OCI-LY3 (cell line): ENCODE measurements around the gene CLDN17.

Source experiments
- H2AFZ ChIP-seq: fragments of 200-600, 300-600 bp; shearing (Covaris generic); 2 replicates; pipeline ENCODE4 v1.6.0; 2014; ENCODE audit warnings: antibody characterized with exemption, low read depth, low read length
- H3K27ac ChIP-seq: fragments of 200-600, 300-600 bp; sonication (generic); 2 replicates; pipeline ENCODE4 v1.5.1; 2014; ENCODE audit warnings: mild to moderate bottlenecking, low read length, moderate library complexity, mixed read lengths
- H3K27me3 ChIP-seq: fragments of 200-600, 300-600 bp; sonication (generic); 2 replicates; pipeline ENCODE4 v1.6.1; 2014; ENCODE audit warnings: low read depth, low read length, mixed read lengths
- H3K36me3 ChIP-seq: fragments of 200-600, 300-600 bp; sonication (generic); replicated peaks from 2 replicates; pipeline ENCODE3; 2014; ENCODE audit warnings: low read depth, low read length, mixed read lengths
- H3K4me1 ChIP-seq: fragments of 300-600, 200-600 bp; sonication (generic); 2 replicates; pipeline ENCODE4 v1.6.1; 2014; ENCODE audit warnings: low read length, mixed read lengths
- H3K4me2 ChIP-seq: fragments of 200-600, 300-600 bp; sonication (generic); 2 replicates; pipeline ENCODE4 v1.6.1; 2014; ENCODE audit warnings: low read length, mixed read lengths
- H3K4me3 ChIP-seq: fragments of 300-600, 200-600 bp; sonication (generic); 2 replicates; pipeline ENCODE4 v1.5.1; 2014; ENCODE audit warnings: antibody characterized with exemption, mild to moderate bottlenecking, low read length, moderate library complexity
- H3K79me2 ChIP-seq: fragments of 300-600, 200-600 bp; shearing (Covaris generic); 2 replicates; pipeline ENCODE4 v1.6.1; 2014; ENCODE audit warnings: mild to moderate bottlenecking, low read length, mixed read lengths
- H3K9ac ChIP-seq: fragments of 300-600, 200-600 bp; shearing (Covaris generic); 2 replicates; pipeline ENCODE4 v1.6.0; 2014; ENCODE audit warnings: mild to moderate bottlenecking, low read length, moderate library complexity
- H3K9me3 ChIP-seq: fragments of 200-600, 300-600 bp; shearing (Covaris generic); 2 replicates; pipeline ENCODE4 v1.6.1; 2014; ENCODE audit warnings: low read length, mixed read lengths; ENCODE audit not compliant: insufficient read depth
- H4K20me1 ChIP-seq: fragments of 200-600, 300-600 bp; sonication (generic); 2 replicates; pipeline ENCODE4 v1.6.1; 2016; ENCODE audit warnings: low read length, mixed read lengths; ENCODE audit not compliant: insufficient read depth
- CTCF ChIP-seq: fragments of 200-600, 300-600 bp; sonication (generic); IDR thresholded peaks from 2 replicates; pipeline ENCODE4 v1.5.1; 2014; ENCODE audit warnings: antibody characterized with exemption, low read length, low read depth
- EZH2phosphoT487 ChIP-seq: fragments of 200-600 bp; shearing (Covaris generic); IDR thresholded peaks from 2 replicates; pipeline ENCODE4 v1.6.1; 2018; ENCODE audit warnings: antibody characterized with exemption, mixed run types, low read depth

CLDN17 gene

GRCh38 chr21:30129246-30129645 lies 37.4 kb downstream of the CLDN17 start:
- no peaks in the 10 kb centered on the region for H3K9me3 ChIP-seq
- no peak overlapping the region for H3K4me2 ChIP-seq
- no peaks in the 10 kb centered on the region for H3K27me3 ChIP-seq
- H3K27ac ChIP-seq: no peak overlapping the region
- no peak for TF ChIP-seq EZH2phosphoT487
- TF ChIP-seq CTCF: no peak
- H4K20me1 ChIP-seq: no peaks in the 10 kb centered on the region
- H3K79me2 ChIP-seq: no peaks in the 10 kb centered on the region
- no peak overlapping the region for H3K4me3 ChIP-seq
- H2AFZ ChIP-seq: no peak overlapping the region
- no peaks in the 10 kb centered on the region for H3K4me1 ChIP-seq
- H3K9ac ChIP-seq: no peak overlapping the region
- H3K36me3 ChIP-seq: no peaks in the 10 kb centered on the region

GRCh38 chr21:30126576-30126975 lies 40.0 kb downstream of the CLDN17 start:
- Histone ChIP-seq H3K4me3 (no peak overlapping the region), H3K27me3 (no peaks in the 10 kb centered on the region), H3K9me3 (no peaks in the 10 kb centered on the region), H3K4me1 (no peaks in the 10 kb centered on the region), H4K20me1 (no peaks in the 10 kb centered on the region), H3K36me3 (no peaks in the 10 kb centered on the region), H3K79me2 (no peaks in the 10 kb centered on the region), H3K4me2 (no peak overlapping the region), H2AFZ (no peak overlapping the region), H3K27ac (no peak overlapping the region), H3K9ac (no peak overlapping the region)
- TF ChIP-seq EZH2phosphoT487 (no peak), CTCF (no peak)

GRCh38 chr21:30117631-30118030 lies 49.0 kb downstream of the CLDN17 start:
- TF ChIP-seq CTCF (no peak), EZH2phosphoT487 (no peak)
- Histone ChIP-seq H3K79me2 (no peaks in the 10 kb centered on the region), H2AFZ (no peak overlapping the region), H3K9me3 (no peaks in the 10 kb centered on the region), H3K4me3 (no peak overlapping the region), H4K20me1 (no peaks in the 10 kb centered on the region), H3K27ac (no peak overlapping the region), H3K36me3 (no peaks in the 10 kb centered on the region), H3K4me2 (no peak overlapping the region), H3K4me1 (no peaks in the 10 kb centered on the region), H3K27me3 (no peaks in the 10 kb centered on the region), H3K9ac (no peak overlapping the region)

DNA sequence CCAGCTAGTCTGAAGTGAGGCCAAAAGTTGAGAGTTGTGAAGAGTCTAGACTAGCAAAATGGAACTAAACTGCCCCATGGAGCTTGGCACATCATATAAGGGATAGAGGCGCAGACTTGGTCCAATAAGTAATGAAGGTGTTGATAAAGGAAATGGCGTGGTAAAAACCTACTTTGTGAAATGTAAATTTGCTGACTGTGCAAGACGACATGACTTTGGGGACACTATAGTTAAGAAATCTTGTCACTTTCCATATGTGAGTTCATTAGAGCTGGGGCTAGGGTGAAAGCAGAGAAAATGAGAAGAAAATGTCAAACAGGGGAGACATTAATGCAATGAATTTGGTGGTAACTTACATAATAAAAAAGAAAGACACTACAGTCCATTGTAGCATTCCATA lies 50.1 kb downstream of the CLDN17 start:
- Histone ChIP-seq H3K9me3 (no peaks in the 10 kb centered on the region), H3K36me3 (no peaks in the 10 kb centered on the region), H2AFZ (no peak overlapping the region), H4K20me1 (no peaks in the 10 kb centered on the region), H3K27me3 (no peaks in the 10 kb centered on the region), H3K4me2 (no peak overlapping the region), H3K27ac (no peak overlapping the region), H3K79me2 (no peaks in the 10 kb centered on the region), H3K9ac (no peak overlapping the region), H3K4me3 (no peak overlapping the region), H3K4me1 (no peaks in the 10 kb centered on the region)
- TF ChIP-seq EZH2phosphoT487 (no peak), CTCF (no peak)
